ENCODE results near the gene XRCC3. TPM values are rescaled to one million over a fixed set of nuclear protein-coding genes. Genes with fewer than 3 reads are reported as not detected.

The XRCC3 gene
- total RNA-seq, 1 donor from 2014 or later, result 10.2 TPM

- no peak for DNase-seq (ENCODE audit: low spot score)
- Mint-ChIP-seq H3K36me3 (ENCODE audit: low read depth, unreplicated experiment) (peaks cover 20% of the 10 kb centered on the region), H3K9me3 (ENCODE audit: unreplicated experiment) (no peaks in the 10 kb centered on the region), H3K27me3 (ENCODE audit: unreplicated experiment) (peaks cover 42% of the 10 kb centered on the region), H3K27ac (ENCODE audit: unreplicated experiment) (peak overlapping the region; percentile 83), H3K4me1 (ENCODE audit: unreplicated experiment) (peaks cover 38% of the 10 kb centered on the region), H3K4me3 (ENCODE audit: unreplicated experiment) (peak overlapping the region; percentile 66)
- no peak for TF ChIP-seq CTCF (IDR thresholded peaks at IDR 0.05; ENCODE audit: unreplicated experiment)
These were observed 6.5 kb downstream of the XRCC3 start for GRCh38 chr14:103708750-103709187.

GRCh38 chr14:103707329-103708263 is 7.7 kb downstream of the XRCC3 start:
- no peak for DNase-seq (ENCODE audit: low spot score)

GRCh38 chr14:103706551-103707328 is 8.5 kb downstream of the XRCC3 start:
- Mint-ChIP-seq H3K9me3 (ENCODE audit: unreplicated experiment) (no peaks in the 10 kb centered on the region), H3K4me1 (ENCODE audit: unreplicated experiment) (peaks cover 44% of the 10 kb centered on the region), H3K27ac (ENCODE audit: unreplicated experiment) (peak overlapping the region; percentile 38), H3K4me3 (ENCODE audit: unreplicated experiment) (no peak overlapping the region), H3K36me3 (ENCODE audit: low read depth, unreplicated experiment) (peaks cover 30% of the 10 kb centered on the region), H3K27me3 (ENCODE audit: unreplicated experiment) (peaks cover 44% of the 10 kb centered on the region)
- TF ChIP-seq CTCF (IDR thresholded peaks at IDR 0.05; ENCODE audit: unreplicated experiment), result no peak
- no peak for DNase-seq (ENCODE audit: low spot score)

More at GRCh38 chr14:103707329-103708263, 7.7 kb downstream of the XRCC3 start:
- Mint-ChIP-seq H3K27ac (ENCODE audit: unreplicated experiment) (no peak overlapping the region), H3K4me1 (ENCODE audit: unreplicated experiment) (peaks cover 44% of the 10 kb centered on the region), H3K27me3 (ENCODE audit: unreplicated experiment) (peaks cover 44% of the 10 kb centered on the region), H3K4me3 (ENCODE audit: unreplicated experiment) (no peak overlapping the region), H3K9me3 (ENCODE audit: unreplicated experiment) (no peaks in the 10 kb centered on the region), H3K36me3 (ENCODE audit: low read depth, unreplicated experiment) (peaks cover 29% of the 10 kb centered on the region)
- TF ChIP-seq CTCF (IDR thresholded peaks at IDR 0.05; ENCODE audit: unreplicated experiment), result no peak

- Mint-ChIP-seq H3K4me1 (ENCODE audit: unreplicated experiment) (peaks cover 34% of the 10 kb centered on the region), H3K27me3 (ENCODE audit: unreplicated experiment) (peaks cover 39% of the 10 kb centered on the region), H3K4me3 (ENCODE audit: unreplicated experiment) (no peak overlapping the region), H3K27ac (ENCODE audit: unreplicated experiment) (peak overlapping the region; percentile 95), H3K36me3 (ENCODE audit: low read depth, unreplicated experiment) (peaks cover 30% of the 10 kb centered on the region), H3K9me3 (ENCODE audit: unreplicated experiment) (no peaks in the 10 kb centered on the region)
- no peak for DNase-seq (ENCODE audit: low spot score)
- TF ChIP-seq CTCF (IDR thresholded peaks at IDR 0.05; ENCODE audit: unreplicated experiment), result no peak
These were observed 9.6 kb downstream of the XRCC3 start for GRCh38 chr14:103705504-103706284.

All from endothelial cell (in vitro differentiated cells).